ENCODE data around the gene MAST3.

GRCh38 chr19:18176367-18177310, 79.1 kb downstream of the MAST3 start:
- no peak for TF ChIP-seq CTCF (IDR thresholded peaks at IDR 0.05)
- TF ChIP-seq CREB1 (CRISPR knock-in tag; IDR thresholded peaks at IDR 0.05): no peak
- TF ChIP-seq ATF3 (CRISPR knock-in tag; conservative IDR thresholded peaks at IDR 0.05): no peak
- no peak for TF ChIP-seq USF1 (CRISPR knock-in tag; IDR thresholded peaks at IDR 0.05)
- TF ChIP-seq NFE2L1 (CRISPR knock-in tag; IDR thresholded peaks at IDR 0.05): no peak
- no peak for TF ChIP-seq SP1 (CRISPR knock-in tag; conservative IDR thresholded peaks at IDR 0.05)

Data from WTC11 (cell line).